ENCODE results near the gene DXO. TPM values are rescaled to one million over a fixed set of nuclear protein-coding genes. Genes with fewer than 3 reads are reported as not detected.

The DXO gene
- total and polyA plus RNA-seq, 2 of the 13 experiments (the other 11 are each of a cell fraction or from before 2014, with no cell fraction given): 18.6 to 26.2 TPM

DNA sequence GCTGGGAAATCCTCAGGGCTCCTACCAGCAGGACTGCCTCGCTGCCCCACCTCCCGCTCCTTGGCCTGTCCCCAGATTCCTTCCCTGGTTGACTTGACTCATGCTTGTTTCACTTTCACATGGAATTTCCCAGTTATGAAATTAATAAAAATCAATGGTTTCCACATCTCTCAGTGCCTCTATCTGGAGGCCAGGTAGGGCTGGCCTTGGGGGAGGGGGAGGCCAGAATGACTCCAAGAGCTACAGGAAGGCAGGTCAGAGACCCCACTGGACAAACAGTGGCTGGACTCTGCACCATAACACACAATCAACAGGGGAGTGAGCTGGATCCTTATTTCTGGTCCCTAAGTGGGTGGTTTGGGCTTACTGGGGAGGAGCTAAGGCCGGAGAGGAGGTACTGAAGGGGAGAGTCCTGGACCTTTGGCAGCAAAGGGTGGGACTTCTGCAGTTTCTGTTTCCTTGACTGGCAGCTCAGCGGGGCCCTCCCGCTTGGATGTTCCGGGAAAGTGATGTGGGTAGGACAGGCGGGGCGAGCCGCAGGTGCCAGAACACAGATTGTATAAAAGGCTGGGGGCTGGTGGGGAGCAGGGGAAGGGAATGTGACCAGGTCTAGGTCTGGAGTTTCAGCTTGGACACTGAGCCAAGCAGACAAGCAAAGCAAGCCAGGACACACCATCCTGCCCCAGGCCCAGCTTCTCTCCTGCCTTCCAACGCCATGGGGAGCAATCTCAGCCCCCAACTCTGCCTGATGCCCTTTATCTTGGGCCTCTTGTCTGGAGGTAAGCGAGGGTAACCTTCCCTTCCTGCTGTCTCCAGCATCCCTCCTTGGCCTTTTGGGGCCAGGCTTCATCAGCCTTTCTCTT lies 26.2 kb downstream of the DXO start, which contains the start of gene CFB (continued):
- TF ChIP-seq, protein P1, sequence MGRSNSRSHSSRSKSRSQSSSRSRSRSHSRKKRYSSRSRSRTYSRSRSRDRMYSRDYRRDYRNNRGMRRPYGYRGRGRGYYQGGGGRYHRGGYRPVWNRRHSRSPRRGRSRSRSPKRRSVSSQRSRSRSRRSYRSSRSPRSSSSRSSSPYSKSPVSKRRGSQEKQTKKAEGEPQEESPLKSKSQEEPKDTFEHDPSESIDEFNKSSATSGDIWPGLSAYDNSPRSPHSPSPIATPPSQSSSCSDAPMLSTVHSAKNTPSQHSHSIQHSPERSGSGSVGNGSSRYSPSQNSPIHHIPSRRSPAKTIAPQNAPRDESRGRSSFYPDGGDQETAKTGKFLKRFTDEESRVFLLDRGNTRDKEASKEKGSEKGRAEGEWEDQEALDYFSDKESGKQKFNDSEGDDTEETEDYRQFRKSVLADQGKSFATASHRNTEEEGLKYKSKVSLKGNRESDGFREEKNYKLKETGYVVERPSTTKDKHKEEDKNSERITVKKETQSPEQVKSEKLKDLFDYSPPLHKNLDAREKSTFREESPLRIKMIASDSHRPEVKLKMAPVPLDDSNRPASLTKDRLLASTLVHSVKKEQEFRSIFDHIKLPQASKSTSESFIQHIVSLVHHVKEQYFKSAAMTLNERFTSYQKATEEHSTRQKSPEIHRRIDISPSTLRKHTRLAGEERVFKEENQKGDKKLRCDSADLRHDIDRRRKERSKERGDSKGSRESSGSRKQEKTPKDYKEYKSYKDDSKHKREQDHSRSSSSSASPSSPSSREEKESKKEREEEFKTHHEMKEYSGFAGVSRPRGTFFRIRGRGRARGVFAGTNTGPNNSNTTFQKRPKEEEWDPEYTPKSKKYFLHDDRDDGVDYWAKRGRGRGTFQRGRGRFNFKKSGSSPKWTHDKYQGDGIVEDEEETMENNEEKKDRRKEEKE (IDR thresholded peaks at IDR 0.05): no peak
- TF ChIP-seq FOSL2 (CRISPR knock-in tag; IDR thresholded peaks at IDR 0.05) (peak; percentile 84), KLF13 (CRISPR knock-in tag; IDR thresholded peaks at IDR 0.05) (0 out of 2 replicates have a peak, but pooled peaks have one; percentile 21), ZNF530 (CRISPR knock-in tag; IDR thresholded peaks at IDR 0.05; ENCODE audit: low read depth) (no peak), SATB2 (CRISPR knock-in tag; IDR thresholded peaks at IDR 0.05) (no peak), NCOA1 (CRISPR knock-in tag; IDR thresholded peaks at IDR 0.05) (no peak; the same call in 1 of the 2 replicates), FOXC1 (CRISPR knock-in tag; IDR thresholded peaks at IDR 0.05; ENCODE audit: borderline replicate concordance) (no peak; the same call in 1 of the 2 replicates), MAFK (conservative IDR thresholded peaks at IDR 0.05 in 1 of 2, IDR thresholded peaks at IDR 0.05 in 1 of 2; ENCODE audit: low read length in 2 of 2) (0 out of 4 replicates have a peak, but pooled peaks of 1 of the 2 experiments have one; percentile 14), NFIB (CRISPR knock-in tag; IDR thresholded peaks at IDR 0.05; ENCODE audit: borderline replicate concordance) (no peak), ZNF615 (CRISPR knock-in tag; IDR thresholded peaks at IDR 0.05; ENCODE audit: borderline replicate concordance) (no peak), POGZ (CRISPR knock-in tag; IDR thresholded peaks at IDR 0.05) (peak; percentile 51), ZNF850 (CRISPR knock-in tag; conservative IDR thresholded peaks at IDR 0.05) (no peak), MED1 (CRISPR knock-in tag; IDR thresholded peaks at IDR 0.05) (peak; percentile 96), ZNF326 (CRISPR knock-in tag; IDR thresholded peaks at IDR 0.05; ENCODE audit: borderline replicate concordance) (no peak), NCOA2 (CRISPR knock-in tag; IDR thresholded peaks at IDR 0.05) (peak; percentile 92), ZNF619 (CRISPR knock-in tag; IDR thresholded peaks at IDR 0.05) (no peak; the same call in none of the 2 replicates), MBNL3 (CRISPR knock-in tag; conservative IDR thresholded peaks at IDR 0.05) (no peak), ZNF557 (CRISPR knock-in tag; IDR thresholded peaks at IDR 0.05) (no peak), ZNF317 (CRISPR knock-in tag; IDR thresholded peaks at IDR 0.05) (peak; percentile 61; the same call in 1 of the 2 replicates), ZNF75D (CRISPR knock-in tag; IDR thresholded peaks at IDR 0.05; ENCODE audit: borderline replicate concordance) (no peak)
- TF ChIP-seq, protein P2, sequence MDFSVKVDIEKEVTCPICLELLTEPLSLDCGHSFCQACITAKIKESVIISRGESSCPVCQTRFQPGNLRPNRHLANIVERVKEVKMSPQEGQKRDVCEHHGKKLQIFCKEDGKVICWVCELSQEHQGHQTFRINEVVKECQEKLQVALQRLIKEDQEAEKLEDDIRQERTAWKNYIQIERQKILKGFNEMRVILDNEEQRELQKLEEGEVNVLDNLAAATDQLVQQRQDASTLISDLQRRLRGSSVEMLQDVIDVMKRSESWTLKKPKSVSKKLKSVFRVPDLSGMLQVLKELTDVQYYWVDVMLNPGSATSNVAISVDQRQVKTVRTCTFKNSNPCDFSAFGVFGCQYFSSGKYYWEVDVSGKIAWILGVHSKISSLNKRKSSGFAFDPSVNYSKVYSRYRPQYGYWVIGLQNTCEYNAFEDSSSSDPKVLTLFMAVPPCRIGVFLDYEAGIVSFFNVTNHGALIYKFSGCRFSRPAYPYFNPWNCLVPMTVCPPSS (IDR thresholded peaks at IDR 0.05): no peak
- TF ChIP-seq, protein P3, sequence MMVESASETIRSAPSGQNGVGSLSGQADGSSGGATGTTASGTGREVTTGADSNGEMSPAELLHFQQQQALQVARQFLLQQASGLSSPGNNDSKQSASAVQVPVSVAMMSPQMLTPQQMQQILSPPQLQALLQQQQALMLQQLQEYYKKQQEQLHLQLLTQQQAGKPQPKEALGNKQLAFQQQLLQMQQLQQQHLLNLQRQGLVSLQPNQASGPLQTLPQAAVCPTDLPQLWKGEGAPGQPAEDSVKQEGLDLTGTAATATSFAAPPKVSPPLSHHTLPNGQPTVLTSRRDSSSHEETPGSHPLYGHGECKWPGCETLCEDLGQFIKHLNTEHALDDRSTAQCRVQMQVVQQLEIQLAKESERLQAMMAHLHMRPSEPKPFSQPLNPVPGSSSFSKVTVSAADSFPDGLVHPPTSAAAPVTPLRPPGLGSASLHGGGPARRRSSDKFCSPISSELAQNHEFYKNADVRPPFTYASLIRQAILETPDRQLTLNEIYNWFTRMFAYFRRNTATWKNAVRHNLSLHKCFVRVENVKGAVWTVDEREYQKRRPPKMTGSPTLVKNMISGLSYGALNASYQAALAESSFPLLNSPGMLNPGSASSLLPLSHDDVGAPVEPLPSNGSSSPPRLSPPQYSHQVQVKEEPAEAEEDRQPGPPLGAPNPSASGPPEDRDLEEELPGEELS (CRISPR knock-in tag; IDR thresholded peaks at IDR 0.05): peak; percentile 92
- TF ChIP-seq, protein P4, sequence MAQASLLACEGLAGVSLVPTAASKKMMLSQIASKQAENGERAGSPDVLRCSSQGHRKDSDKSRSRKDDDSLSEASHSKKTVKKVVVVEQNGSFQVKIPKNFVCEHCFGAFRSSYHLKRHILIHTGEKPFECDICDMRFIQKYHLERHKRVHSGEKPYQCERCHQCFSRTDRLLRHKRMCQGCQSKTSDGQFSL (CRISPR knock-in tag; IDR thresholded peaks at IDR 0.05): 0 out of 2 replicates have a peak, but pooled peaks have one; percentile 26

Measured in HepG2 (cell line).